ENCODE measurements around the gene LCE1A. TPM values are rescaled to one million over a fixed set of nuclear protein-coding genes. Genes with fewer than 3 reads are reported as not detected.

LCE1A gene, protein sequence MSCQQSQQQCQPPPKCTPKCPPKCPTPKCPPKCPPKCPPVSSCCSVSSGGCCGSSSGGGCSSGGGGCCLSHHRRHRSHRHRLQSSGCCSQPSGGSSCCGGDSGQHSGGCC
- total RNA-seq (2014; rRNA removed; shearing (Covaris generic); ENCODE audit: low replicate concordance): not detected in 2 replicates

DNA sequence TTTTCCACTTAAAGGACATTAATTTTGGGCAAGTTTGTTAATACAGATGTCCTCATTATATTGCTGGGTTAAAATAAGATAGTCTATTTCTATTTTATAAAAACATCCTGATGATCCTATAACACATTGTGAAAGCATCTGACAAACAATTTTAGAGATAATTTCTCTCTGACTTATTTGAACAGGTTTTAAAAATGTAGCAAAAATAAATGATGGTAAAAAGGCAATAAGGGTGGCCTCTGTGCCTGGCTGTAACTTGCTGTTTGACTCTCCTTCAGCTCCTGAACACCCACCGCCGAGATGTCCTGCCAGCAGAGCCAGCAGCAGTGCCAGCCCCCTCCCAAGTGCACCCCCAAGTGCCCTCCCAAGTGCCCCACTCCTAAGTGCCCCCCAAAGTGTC is at the start of gene LCE1A:
Gene LCE1A, plus strand, starts transcription at position 301 of the 400 bp plus-strand sequence. Its CDS starts 0 bp downstream, at position 301.
- in situ Hi-C loops (cut with HindIII; ENCODE audit: low pct_unique_long_range_greater_than_20kb, low sequenced_read_pairs): no loop called here
- DNase-seq (ENCODE audit: low read depth): no peak

DNA sequence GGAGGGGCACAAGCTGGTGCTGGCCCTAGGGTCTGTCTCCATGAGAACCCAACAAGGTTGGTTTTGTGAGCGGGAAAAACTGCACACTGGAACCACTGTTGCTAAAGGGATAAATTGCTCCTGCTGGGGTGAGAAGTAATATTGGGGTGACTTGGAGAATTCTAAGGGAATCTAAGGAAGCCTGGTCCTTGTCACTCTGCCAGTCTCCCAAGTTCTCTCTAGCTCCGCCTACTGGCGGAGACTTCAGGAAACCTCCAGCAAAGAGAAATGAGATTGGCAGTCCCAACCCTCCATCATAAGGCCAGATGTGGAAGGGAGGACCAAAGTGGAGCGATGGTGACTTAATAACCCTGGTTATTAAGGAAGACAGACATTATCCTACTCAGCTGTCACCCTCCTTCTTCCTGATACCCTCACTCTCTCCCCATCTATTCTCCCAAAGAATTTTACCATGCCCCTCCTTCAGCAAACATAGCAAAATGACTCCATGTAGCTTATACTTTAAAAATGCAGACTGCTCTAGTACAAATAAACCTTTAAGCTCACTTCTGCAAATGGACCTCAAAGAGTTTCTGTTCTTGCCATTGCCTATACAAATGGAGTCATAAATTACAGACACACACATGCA is 49.6 kb upstream of the LCE1A start:
- DNase-seq (ENCODE audit: low read depth): peak; percentile 8
- in situ Hi-C loops (cut with HindIII; ENCODE audit: low pct_unique_long_range_greater_than_20kb, low sequenced_read_pairs): no loop called here

DNA sequence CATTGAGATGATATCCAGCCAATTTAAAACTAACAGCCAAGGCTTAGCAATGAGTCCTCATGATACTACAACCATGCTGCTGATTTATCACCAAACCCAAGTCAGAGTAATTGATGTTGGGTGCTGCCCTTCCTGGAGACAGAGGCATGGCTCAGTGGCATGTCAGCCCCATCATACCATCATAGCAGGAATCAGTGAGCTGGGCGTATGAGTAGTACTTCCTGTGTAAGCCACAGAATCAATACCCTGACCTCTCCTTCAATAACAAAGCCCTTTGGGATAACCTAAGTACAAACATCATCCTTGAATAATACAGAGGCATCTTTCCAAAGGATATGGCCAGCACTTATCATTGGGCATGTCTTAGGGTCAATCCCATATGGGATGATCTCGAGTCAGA is 44.2 kb upstream of the LCE1A start:
- DNase-seq (ENCODE audit: low read depth): no peak
- in situ Hi-C loops (cut with HindIII; ENCODE audit: low pct_unique_long_range_greater_than_20kb, low sequenced_read_pairs): no loop called here

DNA sequence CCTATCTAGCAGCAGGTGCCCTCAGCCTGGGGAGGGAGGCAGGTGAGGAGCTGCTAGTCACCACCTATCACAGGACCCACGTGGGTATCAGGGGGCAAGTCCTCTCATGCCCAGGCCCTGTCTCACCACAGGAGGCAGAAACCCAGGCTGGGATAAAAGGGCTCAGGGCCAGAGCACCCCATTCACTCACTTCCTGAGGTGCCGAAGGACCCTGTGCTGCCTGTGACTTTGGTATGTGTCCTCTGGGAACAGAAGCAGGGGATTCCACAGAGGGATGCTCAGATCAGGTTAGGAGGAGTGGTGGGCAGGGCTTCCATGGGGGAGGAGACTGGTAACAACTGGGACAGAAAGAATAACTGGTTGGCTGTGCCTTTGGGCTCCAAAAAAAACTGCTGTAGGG is 41.2 kb upstream of the LCE1A start, which contains the start of gene LCE1E:
Gene LCE1E, plus strand, starts transcription at position 181 of the 400 bp plus-strand sequence. CDS start 1,043 bp downstream, outside the sequence.
- DNase-seq (ENCODE audit: low read depth): no peak
- in situ Hi-C loops (cut with HindIII; ENCODE audit: low pct_unique_long_range_greater_than_20kb, low sequenced_read_pairs): no loop called here

DNA sequence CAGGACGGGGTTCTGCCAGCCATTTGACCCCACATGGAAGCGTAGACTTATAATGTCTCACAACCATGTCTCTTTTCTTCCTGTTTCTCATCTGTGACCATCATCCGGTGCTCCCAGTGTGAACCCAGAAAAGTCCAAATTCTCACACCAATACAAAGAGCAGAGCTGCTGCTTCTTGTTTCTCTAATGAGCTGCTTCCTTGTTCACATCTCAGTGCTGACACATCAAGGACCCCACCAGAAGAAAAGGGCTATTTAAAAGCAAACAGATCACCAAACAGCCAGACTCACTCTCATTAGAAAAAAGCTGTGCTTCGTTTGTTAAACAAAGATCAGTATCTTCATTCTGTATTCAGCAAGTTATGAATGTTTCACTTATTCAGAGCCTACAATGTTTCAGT is 31.6 kb upstream of the LCE1A start:
- in situ Hi-C loops (cut with HindIII; ENCODE audit: low pct_unique_long_range_greater_than_20kb, low sequenced_read_pairs): no loop called here
- no peak for DNase-seq (ENCODE audit: low read depth)

DNA sequence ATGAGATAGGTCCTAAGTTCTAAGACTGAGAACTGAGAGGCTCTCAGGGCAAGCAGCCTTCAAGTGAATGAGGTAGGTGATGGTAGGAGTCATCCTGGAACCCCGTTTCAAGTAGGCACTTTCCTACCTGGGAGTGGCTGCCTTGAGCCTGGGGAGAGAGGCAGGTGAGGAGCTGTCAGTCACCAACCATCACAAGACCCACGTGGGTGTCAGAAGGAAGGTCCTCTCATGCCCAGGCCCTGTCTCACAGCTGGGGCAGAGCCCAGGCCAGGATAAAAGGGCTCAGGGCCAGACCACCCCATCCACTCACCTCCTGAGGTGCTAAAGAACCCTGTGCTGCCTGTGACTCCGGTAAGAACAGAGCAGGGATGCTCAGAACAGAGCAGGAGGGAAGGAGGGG is 30.9 kb upstream of the LCE1A start, which contains the start of gene LCE1D:
Gene LCE1D, plus strand, starts transcription at position 301 of the 400 bp plus-strand sequence. CDS start 1,074 bp downstream, outside the sequence.
- in situ Hi-C loops (cut with HindIII; ENCODE audit: low pct_unique_long_range_greater_than_20kb, low sequenced_read_pairs): no loop called here
- no peak for DNase-seq (ENCODE audit: low read depth)

DNA sequence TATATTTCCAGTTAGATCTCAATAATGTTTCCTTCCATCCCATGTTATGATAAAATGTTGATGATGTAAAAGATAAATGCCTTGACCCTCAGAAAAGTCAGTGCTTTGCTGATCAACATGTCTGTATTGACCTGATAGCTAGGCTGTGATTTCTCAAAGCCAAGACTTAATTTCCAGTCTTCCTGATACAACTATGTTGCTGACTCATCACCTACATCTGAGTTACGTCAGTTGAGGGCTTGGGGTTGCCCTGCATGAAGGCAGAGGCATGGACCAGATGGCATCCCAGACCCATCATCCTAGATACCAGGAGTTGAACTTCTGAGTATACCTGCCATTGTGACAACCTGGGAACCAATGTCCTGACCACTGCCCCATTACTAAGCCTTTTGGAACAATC is 25.9 kb upstream of the LCE1A start:
- in situ Hi-C loops (cut with HindIII; ENCODE audit: low pct_unique_long_range_greater_than_20kb, low sequenced_read_pairs): no loop called here
- no peak for DNase-seq (ENCODE audit: low read depth)

DNA sequence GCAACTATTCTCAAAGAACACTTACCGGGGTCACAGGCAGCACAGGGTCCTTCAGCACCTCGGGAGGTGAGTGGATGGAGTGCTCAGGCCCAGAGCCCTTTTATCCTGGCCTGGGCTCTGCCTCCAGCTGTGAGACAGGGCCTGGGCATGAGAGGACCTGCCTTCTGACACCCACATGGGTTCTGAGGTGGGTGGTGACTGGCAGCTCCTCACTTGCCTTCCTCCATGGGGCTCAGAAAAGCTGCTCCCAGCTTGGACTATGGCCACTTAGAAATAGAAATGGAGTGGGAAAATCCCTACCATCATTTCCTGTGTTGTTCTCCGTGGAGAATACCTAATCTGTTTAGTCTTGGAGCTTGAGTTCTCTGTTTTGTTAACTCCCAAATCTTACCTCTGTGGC is 20.7 kb upstream of the LCE1A start, which contains the start of gene LCE1C:
Gene LCE1C, minus strand, starts transcription at position 76 of the 400 bp plus-strand sequence. CDS start 1,173 bp downstream, outside the sequence.
- DNase-seq (ENCODE audit: low read depth): no peak
- in situ Hi-C loops (cut with HindIII; ENCODE audit: low pct_unique_long_range_greater_than_20kb, low sequenced_read_pairs): no loop called here

DNA sequence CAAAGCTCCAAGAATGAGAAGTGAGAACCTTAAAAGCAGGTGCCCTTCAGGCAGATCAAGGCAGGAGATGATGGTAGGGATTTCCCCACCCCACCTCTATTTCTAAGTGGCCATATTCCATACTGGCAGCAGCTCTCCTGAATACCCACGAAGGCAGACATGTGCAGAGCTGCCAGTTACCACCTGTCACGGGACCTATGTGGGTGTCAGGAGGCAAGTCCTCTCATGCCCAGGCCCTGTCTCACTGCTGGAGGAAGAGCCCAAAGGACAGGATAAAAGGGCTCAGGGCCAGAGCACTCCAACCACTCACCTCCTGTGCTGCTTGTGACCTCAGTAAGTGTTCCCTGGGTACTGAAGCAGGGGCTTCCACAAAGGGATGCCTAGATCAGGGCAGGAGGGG is 16.2 kb upstream of the LCE1A start:
- no peak for DNase-seq (ENCODE audit: low read depth)
- in situ Hi-C loops (cut with HindIII; ENCODE audit: low pct_unique_long_range_greater_than_20kb, low sequenced_read_pairs): no loop called here

DNA sequence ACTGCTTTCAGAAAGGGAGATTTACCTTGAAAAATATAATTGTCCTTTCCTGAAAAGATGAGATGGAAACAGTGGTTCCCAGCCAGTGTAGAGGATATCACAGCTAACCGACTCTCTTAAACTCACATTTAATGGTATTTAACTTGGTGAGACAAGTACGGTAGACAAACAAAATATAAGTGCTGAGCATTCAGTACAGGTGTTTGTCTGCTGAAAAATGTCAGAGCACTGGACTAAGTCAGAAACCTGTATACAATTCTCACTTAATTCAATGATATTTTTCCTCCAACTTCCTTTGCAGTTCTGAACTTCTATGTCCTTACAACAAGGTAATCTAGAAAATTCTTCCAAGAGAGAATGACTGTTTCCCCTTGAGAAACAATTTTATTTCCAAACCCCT is 15.6 kb upstream of the LCE1A start, which contains the start of gene LCE1B:
Gene LCE1B, plus strand, starts transcription at position 301 of the 400 bp plus-strand sequence. CDS start 476 bp downstream, outside the sequence.
- in situ Hi-C loops (cut with HindIII; ENCODE audit: low pct_unique_long_range_greater_than_20kb, low sequenced_read_pairs): no loop called here
- DNase-seq (ENCODE audit: low read depth): no peak

DNA sequence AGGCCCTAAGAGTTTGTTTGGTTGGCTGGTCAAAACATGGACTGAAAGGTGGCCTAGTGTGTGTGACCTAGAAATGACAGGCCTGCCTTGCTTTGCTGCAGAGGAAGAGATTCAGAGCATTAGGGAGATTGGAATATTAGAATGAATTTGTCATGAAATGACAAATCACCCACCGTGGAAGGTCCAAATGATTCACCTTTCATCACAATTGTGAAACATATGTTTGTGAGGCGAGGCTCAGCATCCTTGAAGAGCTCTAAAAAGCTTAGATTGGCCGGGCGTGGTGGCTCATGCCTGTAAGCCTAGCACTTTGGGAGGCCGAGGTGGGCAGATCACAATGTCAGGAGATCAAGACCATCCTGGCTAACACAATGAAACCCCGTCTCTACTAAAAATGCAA is 10.0 kb upstream of the LCE1A start:
- in situ Hi-C loops (cut with HindIII; ENCODE audit: low pct_unique_long_range_greater_than_20kb, low sequenced_read_pairs): no loop called here
- no peak for DNase-seq (ENCODE audit: low read depth)

DNA sequence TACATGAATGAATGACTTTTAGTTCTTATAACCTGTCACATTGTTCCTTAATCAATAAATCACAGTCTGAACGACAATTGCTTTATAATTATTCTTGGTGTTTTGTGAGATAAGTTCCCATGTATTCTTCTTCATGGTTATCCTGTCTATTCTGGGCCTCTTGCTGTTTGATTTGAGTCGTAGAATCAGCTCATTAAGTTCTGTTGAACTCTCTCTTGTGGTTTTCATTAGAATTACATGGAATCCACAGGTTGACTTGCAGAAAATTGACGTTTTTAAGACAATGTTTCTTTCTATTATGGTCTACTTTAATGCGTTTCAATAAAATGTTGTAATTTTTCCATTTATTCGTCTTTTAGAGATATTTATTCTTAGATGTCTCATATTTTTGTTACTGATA is 4.0 kb upstream of the LCE1A start:
- in situ Hi-C loops (cut with HindIII; ENCODE audit: low pct_unique_long_range_greater_than_20kb, low sequenced_read_pairs): no loop called here
- DNase-seq (ENCODE audit: low read depth): no peak

DNA sequence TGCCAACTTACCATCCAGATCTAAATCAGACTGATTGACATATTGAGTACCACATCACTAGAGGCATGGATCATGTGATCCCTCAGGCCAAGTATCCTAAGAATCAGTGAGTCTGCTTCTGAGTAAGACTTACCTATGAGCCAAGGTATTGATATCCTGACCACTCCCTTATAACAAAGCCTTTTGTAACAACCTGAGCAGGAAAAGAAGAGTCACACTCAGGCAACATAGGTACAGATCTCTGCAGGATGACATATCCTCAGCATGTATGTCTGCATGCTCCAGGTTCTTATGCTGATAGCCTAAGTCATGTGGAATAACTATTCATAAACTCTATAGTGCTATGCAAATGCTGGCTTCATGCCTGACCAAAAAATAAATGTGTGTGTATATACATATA is 2.3 kb upstream of the LCE1A start:
- DNase-seq (ENCODE audit: low read depth): no peak
- in situ Hi-C loops (cut with HindIII; ENCODE audit: low pct_unique_long_range_greater_than_20kb, low sequenced_read_pairs): no loop called here

DNA sequence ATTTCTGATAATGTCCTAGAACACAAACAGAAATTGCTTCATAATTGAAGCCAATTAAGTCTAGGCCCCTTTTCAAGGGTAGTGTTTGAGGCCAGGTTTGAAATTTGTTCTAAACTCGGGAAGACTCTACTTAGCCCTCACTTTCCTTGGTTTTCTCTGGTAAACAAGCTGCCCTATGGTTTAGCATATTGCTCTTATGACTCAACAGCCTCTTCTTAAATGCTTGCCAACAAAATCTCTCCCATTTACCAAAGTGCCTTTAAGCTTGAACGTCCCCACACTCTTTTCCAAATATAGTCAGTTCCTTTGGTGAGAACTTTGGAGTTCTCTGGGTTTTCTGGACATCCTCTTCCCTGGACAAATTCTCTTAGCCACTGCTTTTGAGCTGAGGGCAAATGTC is 9.6 kb downstream of the LCE1A start:
- in situ Hi-C loops (cut with HindIII; ENCODE audit: low pct_unique_long_range_greater_than_20kb, low sequenced_read_pairs): no loop called here

DNA sequence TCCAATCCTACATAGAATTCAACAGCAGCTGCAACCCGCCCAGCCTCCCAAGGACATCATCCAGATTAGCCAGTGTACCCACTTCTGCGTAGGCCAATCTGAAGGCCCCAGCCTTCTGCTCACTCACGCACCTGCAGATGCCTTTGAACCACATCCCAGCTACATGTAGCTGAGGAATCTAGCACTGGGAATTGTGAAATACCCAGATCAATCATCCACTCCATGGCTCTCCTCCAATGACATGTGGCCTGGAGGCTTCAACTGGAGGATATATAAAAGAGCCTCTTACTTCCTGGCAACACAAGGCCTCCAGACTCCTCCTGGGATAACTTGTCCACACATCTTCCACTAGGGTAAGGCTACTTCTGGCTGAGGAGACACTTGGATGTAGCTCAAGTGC is 15.3 kb downstream of the LCE1A start, which contains the start of gene LCE6A:
Gene LCE6A, plus strand, starts transcription at position 301 of the 400 bp plus-strand sequence. CDS start 665 bp downstream, outside the sequence.
- in situ Hi-C loops (cut with HindIII; ENCODE audit: low pct_unique_long_range_greater_than_20kb, low sequenced_read_pairs): no loop called here
- DNase-seq (ENCODE audit: low read depth): no peak

More for the DNA sequence above, 9.6 kb downstream of the LCE1A start:
- DNase-seq (ENCODE audit: low read depth): no peak

DNA sequence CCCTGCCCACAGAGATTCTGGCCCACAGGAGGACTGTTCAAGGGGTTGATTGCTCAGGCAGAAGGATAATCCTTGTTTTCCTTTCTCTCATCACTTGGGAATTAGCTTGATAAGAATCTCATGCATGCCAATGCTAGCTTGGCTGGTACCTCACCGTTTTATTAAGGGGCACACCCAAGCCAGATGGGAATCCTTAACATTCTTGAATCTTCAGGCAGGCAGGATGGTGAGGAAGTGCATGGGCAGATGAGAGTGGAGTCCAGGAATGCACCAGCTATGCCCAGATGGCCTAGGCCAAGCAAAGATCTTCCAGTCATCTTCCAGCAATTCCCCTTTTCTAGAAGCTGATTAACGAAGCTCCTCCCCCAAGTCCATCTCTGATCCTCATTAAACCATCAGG is 28.4 kb downstream of the LCE1A start:
- in situ Hi-C loops (cut with HindIII; ENCODE audit: low pct_unique_long_range_greater_than_20kb, low sequenced_read_pairs): no loop called here
- no peak for DNase-seq (ENCODE audit: low read depth)

DNA sequence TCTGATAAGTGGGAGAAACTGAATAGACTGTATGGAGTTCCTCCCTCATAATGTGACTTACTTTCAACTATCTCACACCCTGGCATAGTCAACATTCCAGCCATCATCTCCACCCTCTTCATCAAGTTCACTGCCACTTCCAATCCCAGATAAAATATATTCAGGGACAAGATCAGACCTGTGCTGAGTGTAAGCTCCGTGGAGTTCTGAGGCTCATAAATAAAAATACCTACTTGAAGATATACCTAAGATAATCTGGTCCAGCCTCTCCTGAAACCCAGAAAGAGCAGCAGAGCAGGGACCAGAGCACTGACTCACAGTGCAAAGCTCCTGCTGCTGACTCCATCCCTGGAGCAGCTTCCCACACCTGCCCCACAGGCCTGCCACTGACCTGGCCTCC is 30.8 kb downstream of the LCE1A start:
- DNase-seq (ENCODE audit: low read depth): no peak
- in situ Hi-C loops (cut with HindIII; ENCODE audit: low pct_unique_long_range_greater_than_20kb, low sequenced_read_pairs): no loop called here

DNA sequence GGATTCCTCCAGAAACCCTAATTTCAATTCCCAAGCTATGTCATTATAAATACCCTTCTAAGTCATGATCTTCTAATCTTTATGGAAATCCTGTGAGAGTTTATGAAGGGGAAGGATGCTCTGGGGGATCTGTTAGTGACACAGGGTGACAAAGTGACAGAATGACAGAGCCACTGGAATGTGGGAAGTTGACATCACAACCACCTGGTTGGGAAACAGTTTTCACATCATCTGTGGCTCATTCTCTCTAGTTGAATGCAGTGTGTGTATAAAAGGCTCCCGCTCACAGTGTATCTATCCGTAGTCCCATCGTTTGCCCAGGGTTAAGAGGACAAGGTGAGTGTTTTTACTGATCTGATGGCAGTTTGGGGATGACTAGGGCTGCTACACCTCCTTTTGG is 32.4 kb downstream of the LCE1A start, which contains the start of gene LCE7A:
Gene LCE7A, plus strand, starts transcription at position 301 of the 400 bp plus-strand sequence. CDS start 702 bp downstream, outside the sequence.
- no peak for DNase-seq (ENCODE audit: low read depth)
- in situ Hi-C loops (cut with HindIII; ENCODE audit: low pct_unique_long_range_greater_than_20kb, low sequenced_read_pairs): no loop called here

DNA sequence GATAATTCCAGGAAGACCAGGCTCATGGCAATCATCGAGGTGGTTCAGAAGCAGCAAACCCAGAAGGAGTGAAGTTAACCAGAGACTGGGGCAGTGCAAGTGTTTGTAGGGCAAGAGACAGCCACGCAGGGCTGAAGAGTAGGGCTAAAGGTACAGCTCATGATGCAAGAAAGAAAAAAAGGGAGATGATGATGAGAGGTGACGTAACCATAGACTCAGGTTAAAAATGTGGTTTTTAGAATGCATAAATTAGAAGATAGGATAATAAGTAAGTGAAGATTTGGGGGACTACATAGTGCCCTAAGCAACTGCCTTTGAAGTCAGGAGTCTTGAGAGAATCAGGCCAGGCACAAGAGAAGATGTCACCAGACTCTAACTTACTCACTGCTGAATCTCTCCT is 32.9 kb downstream of the LCE1A start:
- in situ Hi-C loops (cut with HindIII; ENCODE audit: low pct_unique_long_range_greater_than_20kb, low sequenced_read_pairs): no loop called here
- DNase-seq (ENCODE audit: low read depth): no peak

All from Caki2 (cell line).